Fibroblast of lung (primary cell): ENCODE measurements around the gene CHADL. TPM values are rescaled to one million over a fixed set of nuclear protein-coding genes. Genes with fewer than 3 reads are reported as not detected.

Source experiments
- DNase-seq, 2 donors: peaks; one replicate each; pipeline versions ENCODE4 v3.0.0 to v3.0.0-alpha.2; 2010; ENCODE audit warnings: low read depth in 2 of 2
- H2AFZ ChIP-seq: 2 replicates; pipeline ENCODE4 v1.5.1; 2012; ENCODE audit warnings: low read length, control low read depth, inconsistent platforms
- H3K27ac ChIP-seq: 2 replicates; pipeline ENCODE4 v1.5.1; 2011; ENCODE audit warnings: low read length, control low read depth; ENCODE audit not compliant: insufficient read depth
- H3K27me3 ChIP-seq: 2 replicates; pipeline ENCODE4 v1.5.1; 2011; ENCODE audit warnings: mild to moderate bottlenecking, low read length; ENCODE audit not compliant: control insufficient read depth, insufficient read depth
- H3K36me3 ChIP-seq: 2 replicates; pipeline ENCODE4 v1.5.1; 2011; ENCODE audit warnings: low read length; ENCODE audit not compliant: control insufficient read depth, insufficient read depth
- H3K4me1 ChIP-seq: 2 replicates; pipeline ENCODE4 v1.5.1; 2011; ENCODE audit warnings: low read length; ENCODE audit not compliant: control insufficient read depth, insufficient read depth; ENCODE audit errors: extremely low read depth
- H3K4me2 ChIP-seq: 2 replicates; pipeline ENCODE4 v1.5.1; 2011; ENCODE audit warnings: low read length, control low read depth; ENCODE audit not compliant: insufficient read depth; ENCODE audit errors: extremely low read depth
- H3K4me3 ChIP-seq, 4 experiments: fragments of 200-600 bp in 1 of 4; sonication (generic) in 1 of 4; replicated peaks in 1 of 4; 2 replicates each; pipeline ENCODE4 v1.5.1; 2011 to 2016; ENCODE audit warnings: low read length in 4 of 4, low read depth in 3 of 4, mild to moderate bottlenecking in 3 of 4, control low read depth in 2 of 4, inconsistent platforms in 1 of 4, mixed read lengths in 1 of 4; ENCODE audit not compliant: insufficient read depth in 1 of 4; ENCODE audit errors: control extremely low read depth in 1 of 4
- H3K79me2 ChIP-seq: 2 replicates; pipeline ENCODE4 v1.5.1; 2012; ENCODE audit warnings: mild to moderate bottlenecking, low read length, inconsistent platforms; ENCODE audit not compliant: control insufficient read depth, insufficient read depth
- H3K9ac ChIP-seq: 2 replicates; pipeline ENCODE4 v1.5.1; 2011; ENCODE audit warnings: mild to moderate bottlenecking, low read length, control low read depth; ENCODE audit not compliant: insufficient read depth
- H3K9me3 ChIP-seq: 2 replicates; pipeline ENCODE4 v1.5.1; 2012; ENCODE audit warnings: low read depth, low read length; ENCODE audit not compliant: control insufficient read depth, insufficient read depth
- H4K20me1 ChIP-seq: 2 replicates; pipeline ENCODE4 v1.5.1; 2011; ENCODE audit warnings: low read length; ENCODE audit not compliant: control insufficient read depth, insufficient read depth; ENCODE audit errors: extremely low read depth
- EZH2 ChIP-seq: IDR thresholded peaks from 2 replicates; pipeline ENCODE4 v1.5.1; 2012; ENCODE audit warnings: low read length, control low read depth, mild to moderate bottlenecking; ENCODE audit errors: missing control alignments
- polyA plus RNA-seq, 2 donors: library from polyadenylated mRNA; depleted of rRNA in 1 of 2; stranded (reverse) in 1 of 2; unstranded in 1 of 2; fragments of >200 nt; gene quantifications; 2 replicates each; pipeline ENCODE4 v1.2.1, GENCODE V29; 2011 to 2012; ENCODE audit warnings: missing spikeins in 1 of 2
- total RNA-seq: library from RNA; depleted of rRNA; stranded (reverse); fragments of >200 nt; gene quantifications from 2 replicates; pipeline ENCODE4 v1.2.1, GENCODE V29; 2014
- TF ChIP-seq, protein P1 (sequence below), 2 donors: IDR thresholded peaks in 1 of 2; conservative IDR thresholded peaks in 1 of 2; 1 replicate in 1 of 2; 2 replicates in 1 of 2; pipeline ENCODE4 v1.5.1; 2011 to 2012; ENCODE audit warnings: low read length in 2 of 2, control low read depth in 1 of 2, inconsistent platforms in 1 of 2, low read depth in 1 of 2, mild to moderate bottlenecking in 1 of 2

CHADL gene
- total and polyA plus RNA-seq, 2 donors (not counting 1 experiment from before 2014, with no cell fraction given): 0.10 to 3.1 TPM

DNA sequence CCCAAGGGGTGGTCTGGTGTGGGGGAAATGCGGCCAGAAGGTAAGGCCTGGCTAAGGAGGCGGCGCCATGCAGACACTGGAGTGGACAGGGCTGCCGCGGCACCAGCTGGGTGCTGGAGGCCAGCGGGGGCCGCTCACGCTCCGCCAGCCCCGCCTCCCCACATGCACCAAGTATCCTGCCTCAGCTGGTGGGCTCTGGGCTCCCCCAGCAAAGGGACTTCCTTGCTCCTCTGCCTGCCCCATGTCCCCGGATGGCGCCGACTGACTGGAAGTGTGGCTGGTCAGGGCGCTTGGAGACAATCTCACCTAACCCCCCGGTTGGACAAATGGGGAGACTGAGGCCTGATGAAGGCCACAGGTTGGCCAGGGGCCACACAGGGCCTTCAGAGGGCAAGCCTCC lies 7.6 kb upstream of the CHADL start:
- TF ChIP-seq, protein P1, sequence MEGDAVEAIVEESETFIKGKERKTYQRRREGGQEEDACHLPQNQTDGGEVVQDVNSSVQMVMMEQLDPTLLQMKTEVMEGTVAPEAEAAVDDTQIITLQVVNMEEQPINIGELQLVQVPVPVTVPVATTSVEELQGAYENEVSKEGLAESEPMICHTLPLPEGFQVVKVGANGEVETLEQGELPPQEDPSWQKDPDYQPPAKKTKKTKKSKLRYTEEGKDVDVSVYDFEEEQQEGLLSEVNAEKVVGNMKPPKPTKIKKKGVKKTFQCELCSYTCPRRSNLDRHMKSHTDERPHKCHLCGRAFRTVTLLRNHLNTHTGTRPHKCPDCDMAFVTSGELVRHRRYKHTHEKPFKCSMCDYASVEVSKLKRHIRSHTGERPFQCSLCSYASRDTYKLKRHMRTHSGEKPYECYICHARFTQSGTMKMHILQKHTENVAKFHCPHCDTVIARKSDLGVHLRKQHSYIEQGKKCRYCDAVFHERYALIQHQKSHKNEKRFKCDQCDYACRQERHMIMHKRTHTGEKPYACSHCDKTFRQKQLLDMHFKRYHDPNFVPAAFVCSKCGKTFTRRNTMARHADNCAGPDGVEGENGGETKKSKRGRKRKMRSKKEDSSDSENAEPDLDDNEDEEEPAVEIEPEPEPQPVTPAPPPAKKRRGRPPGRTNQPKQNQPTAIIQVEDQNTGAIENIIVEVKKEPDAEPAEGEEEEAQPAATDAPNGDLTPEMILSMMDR (conservative IDR thresholded peaks at IDR 0.05 in 1 of 2, IDR thresholded peaks at IDR 0.05 in 1 of 2; ENCODE audit: low read depth in 1 of 2, low read length in 2 of 2): no peak
- no peak for TF ChIP-seq EZH2
- H3K4me1 ChIP-seq: no peaks in the 10 kb centered on the region
- H3K27ac ChIP-seq: no peak overlapping the region
- no peaks in the 10 kb centered on the region for H3K79me2 ChIP-seq
- no peaks in the 10 kb centered on the region for H3K27me3 ChIP-seq
- peaks cover 46% of the 10 kb centered on the region for H3K36me3 ChIP-seq
- H3K4me3 ChIP-seq: no peak overlapping the region
- no peaks in the 10 kb centered on the region for H4K20me1 ChIP-seq
- H2AFZ ChIP-seq: no peak overlapping the region
- H3K9ac ChIP-seq: no peak overlapping the region
- H3K9me3 ChIP-seq: no peaks in the 10 kb centered on the region
- no peak for DNase-seq
- no peak overlapping the region for H3K4me2 ChIP-seq

- H3K4me3 ChIP-seq: no peak overlapping the region
- H3K9ac ChIP-seq: no peak overlapping the region
- no peak overlapping the region for H2AFZ ChIP-seq
- peaks cover 41% of the 10 kb centered on the region for H3K36me3 ChIP-seq
- H4K20me1 ChIP-seq: no peaks in the 10 kb centered on the region
- no peak overlapping the region for H3K27ac ChIP-seq
- TF ChIP-seq EZH2: no peak
- TF ChIP-seq, protein P1 (conservative IDR thresholded peaks at IDR 0.05 in 1 of 2, IDR thresholded peaks at IDR 0.05 in 1 of 2; ENCODE audit: low read depth in 1 of 2, low read length in 2 of 2): no peak
- H3K4me1 ChIP-seq: no peaks in the 10 kb centered on the region
- no peaks in the 10 kb centered on the region for H3K9me3 ChIP-seq
- no peaks in the 10 kb centered on the region for H3K79me2 ChIP-seq
- no peak overlapping the region for H3K4me2 ChIP-seq
- no peaks in the 10 kb centered on the region for H3K27me3 ChIP-seq
- DNase-seq: no peak
These were observed 7.0 kb upstream of the CHADL start for GRCh38 chr22:41247703-41248102.

- no peak overlapping the region for H2AFZ ChIP-seq
- H3K36me3 ChIP-seq: peaks cover 36% of the 10 kb centered on the region
- H3K4me2 ChIP-seq: no peak overlapping the region
- H3K79me2 ChIP-seq: no peaks in the 10 kb centered on the region
- TF ChIP-seq EZH2: no peak
- TF ChIP-seq, protein P1 (conservative IDR thresholded peaks at IDR 0.05 in 1 of 2, IDR thresholded peaks at IDR 0.05 in 1 of 2; ENCODE audit: low read depth in 1 of 2, low read length in 2 of 2): no peak
- H3K27ac ChIP-seq: no peak overlapping the region
- no peak overlapping the region for H3K4me3 ChIP-seq
- no peak overlapping the region for H3K9ac ChIP-seq
- H3K4me1 ChIP-seq: no peaks in the 10 kb centered on the region
- H3K9me3 ChIP-seq: no peaks in the 10 kb centered on the region
- H3K27me3 ChIP-seq: no peaks in the 10 kb centered on the region
- no peaks in the 10 kb centered on the region for H4K20me1 ChIP-seq
- DNase-seq: no peak
These were observed 5.3 kb upstream of the CHADL start for GRCh38 chr22:41245917-41246499.
